HG03378 (cell line): ENCODE measurements around the gene TAL2.
A peak's percentile ranks its signal among the peaks of the same experiment; 100 is the strongest.

ENCODE experiments used
- ATAC-seq: cut with Tn5 transposase; IDR thresholded peaks from one replicate; pipeline ENCODE4 v1.9.1; 2021; ENCODE audit warnings: mild to moderate bottlenecking, moderate library complexity; ENCODE audit not compliant: unreplicated experiment

TAL2 gene

DNA sequence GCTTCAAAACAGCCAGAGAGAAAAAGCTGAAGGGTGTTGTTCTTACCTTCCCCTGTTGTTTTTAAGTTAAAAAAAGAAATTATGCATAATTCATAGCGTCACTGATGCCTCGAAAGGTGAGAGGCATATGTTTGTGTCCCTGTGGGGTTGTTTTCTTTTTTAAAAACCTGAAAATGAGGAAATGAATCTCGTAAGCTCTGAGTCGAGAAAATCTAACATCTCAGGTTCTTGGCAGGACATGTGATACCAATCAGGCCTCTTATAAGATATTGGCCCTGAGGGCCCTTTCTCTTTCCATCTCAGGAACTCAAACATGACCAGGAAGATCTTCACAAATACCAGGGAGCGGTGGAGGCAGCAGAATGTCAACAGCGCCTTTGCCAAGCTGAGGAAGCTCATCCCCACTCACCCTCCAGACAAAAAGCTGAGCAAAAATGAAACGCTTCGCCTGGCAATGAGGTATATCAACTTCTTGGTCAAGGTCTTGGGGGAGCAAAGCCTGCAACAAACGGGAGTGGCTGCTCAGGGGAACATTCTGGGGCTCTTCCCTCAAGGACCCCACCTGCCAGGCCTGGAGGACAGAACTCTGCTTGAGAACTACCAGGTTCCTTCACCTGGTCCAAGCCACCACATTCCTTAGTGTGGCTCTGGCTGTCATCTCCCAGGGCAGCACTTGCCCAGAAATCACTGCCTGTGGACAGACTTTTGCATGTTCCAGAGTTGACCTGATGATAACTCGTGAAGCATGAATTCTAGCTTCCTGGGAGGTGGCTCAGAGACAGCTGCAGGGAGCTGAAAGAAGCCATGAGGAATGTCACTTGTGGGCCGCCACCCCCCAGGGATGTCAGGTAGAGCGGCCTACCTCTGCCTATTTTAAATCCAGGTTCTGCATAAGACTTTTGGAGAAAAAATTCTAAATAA is at the start of gene TAL2:
Gene TAL2 (plus strand): TSS at position 274 of the 921 bp plus-strand sequence. CDS start 40 bp downstream, at position 314.
- ATAC-seq: peak; percentile 89

GRCh38 chr9:105621001-105621400 is 41.3 kb upstream of the TAL2 start:
- no peak for ATAC-seq

GRCh38 chr9:105625088-105625487 is 37.2 kb upstream of the TAL2 start:
- ATAC-seq: no peak

DNA sequence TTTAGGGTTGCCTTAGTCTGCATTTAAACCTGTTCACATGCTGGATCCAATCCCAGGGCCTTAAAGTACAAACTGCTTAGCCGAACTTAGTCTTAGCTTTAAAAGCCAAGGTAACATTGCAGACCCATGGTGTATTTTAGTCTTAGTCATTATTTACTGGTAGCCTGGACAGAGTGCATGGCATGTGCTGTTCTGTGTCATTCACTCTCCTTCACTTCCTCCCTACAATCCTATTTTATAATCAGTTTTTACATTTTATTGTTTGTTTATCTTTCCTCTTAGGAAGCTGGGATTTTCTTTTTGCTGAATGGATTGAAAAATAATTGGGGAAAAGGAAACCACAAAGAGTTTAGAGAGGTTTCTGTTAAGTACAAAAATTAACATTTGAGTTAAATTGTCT is 29.4 kb upstream of the TAL2 start:
- no peak for ATAC-seq

GRCh38 chr9:105633411-105633810 is 28.8 kb upstream of the TAL2 start:
- ATAC-seq: no peak

DNA sequence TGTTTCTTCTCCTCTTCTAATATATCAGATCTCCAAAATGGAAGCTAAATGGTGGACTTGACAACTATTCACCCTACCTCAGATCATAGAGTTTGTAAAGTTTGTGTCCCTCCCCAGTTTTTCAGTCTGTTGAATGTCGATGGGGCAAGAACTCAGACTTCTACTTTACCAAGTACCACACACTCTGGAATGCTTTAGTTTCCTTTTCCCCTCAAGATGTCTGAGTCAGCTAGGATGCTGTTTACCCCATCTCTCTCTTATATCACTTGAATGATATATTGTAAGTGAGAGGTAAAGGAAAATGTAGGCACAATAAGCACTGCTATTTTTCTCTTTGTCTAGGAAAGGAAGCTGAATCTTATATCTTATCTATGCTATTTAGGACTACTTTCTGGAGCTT is 25.9 kb upstream of the TAL2 start:
- ATAC-seq: no peak

- ATAC-seq: no peak
Measured at GRCh38 chr9:105637787-105638395, 24.4 kb upstream of the TAL2 start.

GRCh38 chr9:105639936-105640335 is 22.3 kb upstream of the TAL2 start:
- no peak for ATAC-seq

GRCh38 chr9:105643795-105644194 is 18.5 kb upstream of the TAL2 start:
- ATAC-seq: no peak

DNA sequence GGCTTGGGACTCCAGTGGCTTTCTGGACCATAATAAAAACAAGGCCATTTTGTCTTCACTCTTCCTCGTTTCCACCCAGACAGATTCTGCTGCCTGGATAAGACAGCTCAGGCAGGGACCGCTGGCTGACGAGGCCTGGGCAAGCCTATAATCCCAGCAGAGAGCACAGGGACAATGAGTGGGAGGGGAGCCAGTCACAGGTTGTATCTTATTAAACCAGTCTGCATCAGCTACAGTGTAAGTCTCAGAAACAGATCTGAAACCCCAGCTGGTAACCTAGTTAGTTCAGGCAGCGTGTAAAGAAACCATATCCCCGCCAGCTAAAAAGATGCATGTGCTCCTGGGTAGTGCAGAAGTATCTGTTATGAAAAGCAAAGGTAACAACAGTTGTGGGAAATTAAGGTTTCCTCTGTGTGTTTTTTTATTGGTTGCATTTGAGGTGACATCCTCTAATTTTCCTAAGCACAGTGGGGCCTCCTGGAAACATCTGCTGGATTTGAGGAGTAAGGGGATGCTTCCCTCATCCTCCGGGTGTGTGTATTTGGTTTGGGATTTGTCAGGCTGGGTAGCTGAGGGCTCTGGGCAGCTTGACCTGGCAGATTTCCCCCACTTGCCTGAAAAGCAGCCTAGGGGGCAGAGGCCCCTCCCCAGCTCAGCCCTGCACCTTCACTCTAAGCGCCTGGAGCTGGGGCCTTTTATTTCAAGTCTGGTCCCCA is 15.2 kb upstream of the TAL2 start:
- no peak for ATAC-seq

DNA sequence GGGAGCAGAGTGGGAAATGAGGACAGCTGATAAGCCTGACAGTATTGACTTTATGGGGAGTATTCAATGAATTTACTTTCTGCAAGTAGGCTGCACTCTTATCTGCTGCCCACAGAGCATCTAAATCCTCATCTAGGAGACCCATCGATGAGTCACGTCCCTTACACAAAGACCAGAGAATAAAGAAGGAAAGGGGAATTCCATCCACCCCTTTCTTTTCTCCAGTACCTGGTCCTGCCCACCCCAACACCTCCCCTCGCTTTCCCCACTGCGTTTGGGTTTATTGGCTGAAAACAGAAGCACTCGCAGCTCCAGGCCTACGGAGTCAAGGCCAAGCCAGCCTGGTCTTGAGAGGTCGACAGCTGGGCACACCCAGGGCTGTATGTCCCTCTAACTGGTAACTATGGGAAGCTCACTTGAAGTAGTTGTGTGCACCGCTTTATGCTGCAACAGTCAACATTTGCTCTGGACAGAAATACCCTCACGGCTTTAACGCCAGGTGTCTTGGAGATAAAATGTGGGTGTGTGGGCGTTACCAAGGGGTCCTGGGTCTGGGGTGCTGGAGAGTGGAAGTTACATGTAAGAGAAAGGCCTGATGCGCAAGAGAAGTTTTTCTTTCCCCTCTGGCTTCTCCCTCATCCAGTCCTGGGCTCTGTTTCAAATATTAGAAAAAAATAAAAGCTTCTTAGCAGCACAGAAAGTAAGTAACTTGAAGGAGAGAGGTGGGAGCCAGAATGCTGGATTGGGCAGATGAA is 14.5 kb upstream of the TAL2 start:
- ATAC-seq: no peak

- no peak for ATAC-seq
Measured at GRCh38 chr9:105651806-105652205, 10.5 kb upstream of the TAL2 start.

- no peak for ATAC-seq
Measured at GRCh38 chr9:105656131-105656921, 5.9 kb upstream of the TAL2 start.

DNA sequence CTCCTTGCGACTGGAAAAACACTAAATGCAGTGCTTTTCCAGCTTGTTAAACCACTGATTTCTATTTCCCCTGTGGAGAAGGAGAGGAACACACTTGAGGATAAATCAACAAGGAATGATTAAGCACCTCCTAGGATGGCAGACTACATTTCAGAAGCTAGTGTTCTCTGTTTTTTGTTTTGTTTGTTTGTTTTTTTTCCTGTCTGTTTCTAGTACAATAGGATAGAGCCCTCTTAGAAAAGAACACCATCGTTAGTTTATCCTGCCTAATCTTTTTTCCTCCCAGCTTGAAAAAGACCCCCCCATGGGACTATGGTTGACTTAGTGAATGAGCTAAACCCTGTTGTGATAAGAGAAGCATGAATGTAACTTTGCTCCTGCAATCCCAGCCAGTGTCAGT is 3.9 kb upstream of the TAL2 start:
- no peak for ATAC-seq

DNA sequence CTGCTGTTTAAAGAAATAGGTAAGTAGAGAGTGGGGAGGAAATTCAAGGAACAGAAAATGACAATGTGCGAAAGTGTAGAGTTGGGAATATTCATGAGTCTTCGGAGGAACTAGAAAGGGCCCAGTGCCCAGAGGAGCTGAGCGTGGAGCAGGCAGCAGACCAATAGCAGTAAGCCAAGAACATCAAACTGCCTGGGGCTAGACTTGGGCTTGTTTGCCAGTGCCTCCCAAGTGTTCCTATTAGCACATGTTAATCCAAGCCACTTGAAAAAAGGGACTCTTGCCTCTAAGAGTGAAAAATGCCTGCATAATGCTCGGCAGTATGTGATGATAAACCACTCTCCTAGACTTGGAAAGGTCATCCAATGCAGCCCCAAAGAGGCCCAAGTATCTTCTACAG is 1.2 kb upstream of the TAL2 start:
- no peak for ATAC-seq

DNA sequence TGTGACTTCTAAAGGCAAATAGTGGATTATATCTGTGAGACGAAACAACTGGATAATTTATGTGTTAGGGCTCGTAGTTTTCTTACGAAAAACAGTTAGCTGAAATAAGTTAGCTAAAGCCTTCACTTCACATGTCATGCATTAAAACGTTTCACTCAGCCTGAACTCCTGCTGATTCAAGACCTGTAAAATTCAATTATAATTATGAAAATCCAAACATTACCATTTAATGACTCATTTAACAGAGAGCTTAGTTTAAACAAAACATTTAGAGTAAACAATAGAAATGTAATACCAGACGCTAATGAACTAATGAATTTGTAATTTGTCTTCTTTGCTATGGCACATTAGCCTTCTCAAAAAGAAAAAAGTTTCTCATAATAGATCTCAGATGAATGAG is 1.7 kb downstream of the TAL2 start:
- no peak for ATAC-seq

DNA sequence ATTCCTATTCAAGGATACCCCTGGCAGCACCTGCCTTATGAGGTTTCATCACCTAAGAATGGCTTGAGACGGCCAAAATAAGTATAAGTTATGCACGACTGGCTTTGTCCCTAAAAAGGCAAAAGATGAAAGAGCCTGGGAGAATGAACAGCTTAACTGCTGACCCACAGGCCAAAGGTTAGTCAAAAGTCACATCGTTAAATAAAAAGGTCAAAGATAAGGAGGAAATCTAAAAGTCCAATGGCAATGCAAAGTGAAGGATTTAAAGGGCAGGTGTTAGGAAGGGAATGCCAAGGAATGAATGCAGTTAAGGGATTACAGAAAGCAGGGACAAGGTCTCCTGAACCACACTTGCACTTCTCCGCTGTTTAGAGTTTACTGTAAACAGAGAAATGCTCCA is 5.6 kb downstream of the TAL2 start:
- no peak for ATAC-seq

DNA sequence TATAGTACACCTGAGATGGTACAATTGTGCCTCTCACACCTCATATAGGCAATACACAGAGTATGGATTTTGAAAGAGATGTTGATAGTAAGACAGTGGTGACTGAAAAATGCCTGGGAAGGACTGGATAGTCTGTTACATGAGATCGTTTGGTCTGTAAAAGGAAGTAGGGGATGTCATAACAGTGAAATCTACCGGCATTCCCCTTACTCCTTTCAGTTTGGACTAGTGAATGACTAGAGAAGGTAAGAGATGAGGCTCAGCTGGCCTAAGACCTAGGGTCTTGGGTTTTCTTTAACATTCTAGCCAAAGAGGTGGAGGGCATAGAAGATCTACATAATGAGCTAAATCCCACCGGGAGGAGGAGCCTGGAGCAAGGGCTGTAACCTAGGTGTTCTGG is 8.1 kb downstream of the TAL2 start:
- ATAC-seq: no peak

- no peak for ATAC-seq
Measured at GRCh38 chr9:105670775-105671174, 8.5 kb downstream of the TAL2 start.

GRCh38 chr9:105672711-105673234 is 10.5 kb downstream of the TAL2 start:
- ATAC-seq: no peak
